Right lobe of liver (tissue), 4 donors: ENCODE results near the gene LCOR.

ENCODE experiments used
- POLR2A ChIP-seq: fragments of 450-650 bp; IDR thresholded peaks from one replicate; pipeline ENCODE4 v1.6.1; 2017; ENCODE audit warnings: antibody characterized with exemption, mild to moderate bottlenecking
- TF ChIP-seq, protein P1 (sequence below), 4 donors: fragments of 200-600 bp in 3 of 4; fragments of 450-650 bp in 1 of 4; IDR thresholded peaks; one replicate each; pipeline versions ENCODE4 v1.5.1 to v1.8.0; 2016 to 2022; ENCODE audit warnings: antibody characterized with exemption in 4 of 4, mild to moderate bottlenecking in 2 of 4
- donor health status: DM: no; HTN: no; CAD: no.
- donor health status: DM: no; HTN: no; CAD: no.
- donor health status: DM: no; HTN: yes; CAD: no.

DNA sequence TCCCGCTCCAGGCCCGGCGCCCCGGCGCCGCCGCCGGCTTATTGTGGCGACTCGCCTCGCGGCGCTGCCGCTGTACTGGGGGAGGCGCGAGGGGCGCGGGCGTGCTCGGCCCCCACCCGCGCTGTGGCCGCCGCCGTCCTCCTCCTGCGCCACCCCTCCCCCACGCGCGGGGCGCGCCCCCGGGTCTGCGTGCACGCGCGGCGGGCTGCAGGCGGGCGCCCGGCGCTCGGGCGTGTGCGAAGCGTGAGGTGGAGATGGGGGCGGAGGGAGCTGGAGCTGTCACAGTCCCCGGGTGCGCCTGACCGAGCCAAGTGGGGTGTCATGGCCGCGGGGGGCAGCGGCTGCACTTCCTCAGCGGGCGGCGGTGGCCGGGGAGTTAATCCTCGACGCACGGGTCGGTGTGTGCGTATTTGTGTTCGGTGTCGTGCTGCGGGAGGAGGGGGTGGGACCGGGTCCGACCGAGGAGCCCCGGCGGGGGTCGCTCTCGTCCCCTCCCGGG lies 672 bp downstream of the LCOR start:
- TF ChIP-seq, protein P1, sequence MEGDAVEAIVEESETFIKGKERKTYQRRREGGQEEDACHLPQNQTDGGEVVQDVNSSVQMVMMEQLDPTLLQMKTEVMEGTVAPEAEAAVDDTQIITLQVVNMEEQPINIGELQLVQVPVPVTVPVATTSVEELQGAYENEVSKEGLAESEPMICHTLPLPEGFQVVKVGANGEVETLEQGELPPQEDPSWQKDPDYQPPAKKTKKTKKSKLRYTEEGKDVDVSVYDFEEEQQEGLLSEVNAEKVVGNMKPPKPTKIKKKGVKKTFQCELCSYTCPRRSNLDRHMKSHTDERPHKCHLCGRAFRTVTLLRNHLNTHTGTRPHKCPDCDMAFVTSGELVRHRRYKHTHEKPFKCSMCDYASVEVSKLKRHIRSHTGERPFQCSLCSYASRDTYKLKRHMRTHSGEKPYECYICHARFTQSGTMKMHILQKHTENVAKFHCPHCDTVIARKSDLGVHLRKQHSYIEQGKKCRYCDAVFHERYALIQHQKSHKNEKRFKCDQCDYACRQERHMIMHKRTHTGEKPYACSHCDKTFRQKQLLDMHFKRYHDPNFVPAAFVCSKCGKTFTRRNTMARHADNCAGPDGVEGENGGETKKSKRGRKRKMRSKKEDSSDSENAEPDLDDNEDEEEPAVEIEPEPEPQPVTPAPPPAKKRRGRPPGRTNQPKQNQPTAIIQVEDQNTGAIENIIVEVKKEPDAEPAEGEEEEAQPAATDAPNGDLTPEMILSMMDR (IDR thresholded peaks at IDR 0.05), result no peak
- TF ChIP-seq POLR2A, result peak; percentile 46
